HG03565 (cell line): ENCODE results near the gene USP14.

Experiments used
- ATAC-seq: cut with Tn5 transposase; IDR thresholded peaks from one replicate; pipeline ENCODE4 v1.9.1; 2021; ENCODE audit warnings: mild to moderate bottlenecking, moderate library complexity; ENCODE audit not compliant: unreplicated experiment

The USP14 gene

DNA sequence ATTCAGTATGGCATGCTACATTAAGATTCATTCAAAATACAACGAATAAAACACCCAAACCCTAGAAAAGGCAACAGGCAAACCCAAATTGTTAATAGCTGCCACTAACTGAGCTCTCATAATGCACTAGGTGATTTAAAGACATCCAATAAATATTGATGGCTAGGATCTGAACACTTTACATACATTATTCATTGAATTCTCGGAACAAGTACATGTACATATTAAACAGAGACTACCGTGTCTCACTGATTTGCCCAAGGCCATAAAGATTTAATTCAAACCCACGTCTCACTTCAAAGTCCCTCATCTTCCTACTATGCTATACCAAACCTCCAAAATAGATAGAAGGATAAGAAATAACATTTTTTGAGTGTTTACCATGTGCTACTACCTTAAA is 67.4 kb downstream of the USP14 start:
- no peak for ATAC-seq

DNA sequence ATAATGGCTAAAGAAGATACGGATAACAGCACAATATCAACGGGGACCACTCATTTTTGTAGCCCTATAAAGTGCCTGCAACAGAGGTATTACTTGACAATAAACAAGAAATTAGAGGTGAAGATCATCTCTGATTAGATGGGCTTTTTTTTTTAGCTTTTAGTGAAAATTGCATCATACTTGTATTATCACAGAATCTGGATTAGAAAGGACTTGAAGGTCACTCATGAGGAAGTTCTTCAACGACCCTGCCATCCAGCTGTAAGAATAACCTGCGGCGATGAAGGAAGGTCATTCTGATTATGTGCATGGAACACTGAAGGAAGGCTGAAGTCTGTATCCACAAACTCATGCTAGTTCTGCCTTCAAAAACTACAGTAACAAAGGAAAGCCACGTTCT is 69.0 kb downstream of the USP14 start:
- no peak for ATAC-seq

DNA sequence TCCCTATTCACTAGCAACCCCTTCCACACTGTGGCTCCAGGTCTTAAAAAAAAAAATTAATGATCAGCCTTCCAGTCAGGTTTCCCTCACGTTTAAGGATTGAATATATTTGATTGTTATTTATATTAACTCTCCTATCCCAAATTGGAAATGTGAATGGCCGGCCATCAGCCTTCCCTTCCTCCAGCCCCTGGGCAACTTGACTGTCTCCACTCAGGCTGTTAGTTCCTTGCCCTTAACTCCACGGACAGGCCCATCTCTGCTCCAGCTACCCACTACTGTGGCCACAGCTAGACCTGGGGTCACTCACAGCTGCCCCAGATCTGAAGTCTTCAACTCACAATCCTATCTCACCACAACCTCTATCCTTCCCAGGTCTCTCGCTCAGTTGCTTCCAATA is 69.5 kb downstream of the USP14 start:
- no peak for ATAC-seq

DNA sequence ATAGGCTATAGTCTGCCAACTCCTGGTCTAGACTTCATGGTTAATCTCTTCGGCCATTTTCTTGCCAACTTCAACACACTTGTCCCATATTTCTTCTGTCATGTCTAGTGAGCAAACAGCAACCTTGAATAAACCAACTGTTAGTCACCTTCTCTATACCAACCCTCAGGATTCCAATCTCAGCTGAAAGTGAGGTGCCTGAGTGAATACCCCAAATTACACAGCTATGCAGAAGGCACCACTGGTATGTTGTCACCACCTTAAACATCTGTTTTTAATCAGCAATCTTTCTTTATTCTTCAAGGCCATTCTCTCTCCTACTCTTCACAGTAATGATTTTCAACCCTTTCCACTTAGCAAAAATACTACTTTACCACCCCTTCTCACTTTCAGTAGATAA is 70.2 kb downstream of the USP14 start:
- ATAC-seq, result no peak

DNA sequence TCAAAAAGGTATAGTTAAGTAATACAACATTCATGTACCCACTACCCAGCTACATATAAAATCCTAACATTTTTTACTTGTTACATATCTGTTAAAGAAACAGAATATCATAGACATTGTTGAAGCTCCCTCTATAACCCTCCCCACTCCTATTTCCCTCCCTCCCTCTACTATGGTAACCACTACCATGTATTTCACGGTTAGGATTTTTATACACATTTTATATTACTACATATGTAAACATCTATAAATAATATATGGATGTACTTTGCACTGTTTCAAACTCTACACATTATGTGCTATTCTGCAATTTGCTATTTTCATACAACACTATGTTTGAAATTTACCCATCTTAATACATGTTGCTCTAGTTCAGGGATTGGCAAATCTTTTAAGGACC is 73.2 kb downstream of the USP14 start:
- no peak for ATAC-seq

DNA sequence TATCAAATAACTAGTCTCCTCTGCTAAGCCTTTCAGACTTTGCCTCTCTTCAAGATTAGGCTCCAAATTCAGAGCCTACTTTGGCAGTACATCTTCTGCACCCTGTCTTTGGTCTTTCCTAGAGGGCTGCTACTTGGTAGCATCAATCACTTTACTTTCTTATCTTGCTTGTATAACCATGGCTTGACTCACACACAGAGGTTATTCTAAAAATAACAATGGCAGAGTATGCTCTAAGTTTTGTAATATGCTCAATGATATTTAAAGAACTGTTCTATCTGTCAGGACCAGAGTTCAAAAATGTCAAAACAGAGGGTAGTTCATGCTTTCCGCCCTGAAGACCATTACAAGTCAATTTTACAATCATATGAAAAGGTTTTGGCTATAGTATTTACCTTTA is 81.8 kb downstream of the USP14 start:
- no peak for ATAC-seq

DNA sequence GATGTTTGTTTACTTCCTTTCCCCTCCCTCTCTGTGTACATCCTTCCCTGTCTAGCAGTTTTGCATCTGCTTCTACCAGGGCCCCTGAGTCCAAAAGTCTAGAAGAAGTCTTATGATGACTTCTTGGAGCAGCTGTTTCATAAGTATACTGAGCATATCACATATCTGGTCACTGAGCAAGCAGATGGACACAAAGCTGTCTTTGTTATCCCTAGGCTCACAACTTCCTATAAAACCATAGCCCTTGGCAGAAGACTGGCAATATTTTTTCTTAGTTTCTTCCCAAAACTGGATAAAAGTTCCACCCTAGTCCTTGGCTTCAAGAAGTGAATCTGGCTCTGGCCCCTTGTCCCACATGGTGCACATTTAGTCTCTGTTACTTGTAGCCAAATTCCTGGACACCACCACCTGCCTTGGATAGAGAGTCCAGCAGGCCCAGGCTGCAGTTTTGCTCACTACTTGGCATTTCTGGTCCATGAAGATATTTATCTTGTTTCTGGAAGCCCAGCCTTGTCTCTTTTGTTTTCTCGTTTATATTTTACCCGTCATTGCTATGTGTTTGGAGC is 87.0 kb downstream of the USP14 start:
- no peak for ATAC-seq

DNA sequence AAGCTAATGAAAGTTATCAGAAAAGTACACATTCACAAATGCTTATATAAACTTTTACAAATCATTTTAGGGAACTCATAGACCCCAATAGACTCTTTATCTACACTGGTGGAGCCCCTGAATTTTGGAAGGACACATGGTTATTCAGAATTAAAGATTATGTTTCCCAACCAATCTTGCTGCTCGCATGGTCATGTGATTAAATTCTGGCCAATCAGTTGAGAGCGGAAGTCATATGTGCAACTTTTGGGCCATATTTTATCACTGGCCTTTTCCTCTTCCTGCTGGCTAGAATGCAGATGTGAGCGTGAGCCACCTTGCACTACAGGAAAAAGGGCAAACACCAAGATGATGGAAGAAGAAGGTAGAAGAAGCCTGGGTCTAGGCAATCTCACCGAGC is 89.7 kb downstream of the USP14 start:
- ATAC-seq, result no peak

DNA sequence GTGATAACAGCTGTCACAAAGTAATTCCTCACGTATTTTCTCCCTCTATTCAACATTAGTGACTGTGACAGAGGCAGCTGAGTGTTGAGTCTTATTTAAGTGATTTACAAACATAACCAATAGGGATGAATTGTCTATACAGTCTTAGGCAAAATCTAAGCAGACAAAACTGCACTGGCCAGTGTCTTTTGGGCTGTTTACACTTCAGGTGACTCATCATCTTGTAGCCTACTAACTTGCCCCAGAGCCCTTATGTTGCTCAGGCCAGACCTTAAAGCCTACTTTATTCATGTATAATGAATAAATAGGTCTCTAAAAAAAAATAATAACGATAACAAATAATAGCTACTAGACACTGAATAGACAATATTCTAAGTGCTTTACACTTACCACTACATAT is 92.3 kb downstream of the USP14 start:
- no peak for ATAC-seq

DNA sequence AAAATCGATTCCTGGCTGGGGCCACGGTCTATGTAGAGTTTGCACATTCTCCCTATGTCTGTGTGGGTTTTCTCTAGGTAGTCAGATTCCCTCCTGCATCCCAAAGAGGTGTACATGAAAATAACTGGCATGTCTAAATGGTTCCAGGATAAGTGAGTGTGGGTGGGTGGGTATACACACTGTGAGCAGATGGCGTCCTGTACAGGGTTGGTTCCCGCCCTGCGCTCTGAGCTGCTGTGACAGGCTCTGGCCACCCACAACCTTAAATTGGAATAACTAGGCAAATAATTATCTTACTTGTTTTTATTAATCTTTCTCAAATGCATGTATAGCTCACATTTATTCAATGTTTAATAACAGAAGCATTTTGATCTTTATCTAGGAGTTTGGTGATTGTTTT is 93.2 kb downstream of the USP14 start:
- no peak for ATAC-seq

DNA sequence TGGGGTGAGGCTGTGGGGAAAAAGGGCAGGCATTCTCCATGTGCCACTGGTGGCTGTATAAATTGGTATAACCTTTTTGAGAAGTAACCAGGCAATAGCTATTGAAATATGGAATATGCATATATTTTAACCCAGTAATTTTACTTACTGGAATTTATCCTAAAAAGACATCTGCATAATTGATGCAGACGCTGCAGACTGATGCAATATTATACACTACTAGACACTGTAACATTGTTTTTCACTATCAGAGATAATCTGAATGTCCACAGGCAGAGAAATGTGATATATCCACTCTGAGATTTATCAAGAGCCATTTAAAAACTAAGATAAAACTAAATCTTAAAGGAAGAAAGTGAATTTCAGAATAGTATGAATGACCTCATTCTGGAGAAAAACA is 94.8 kb downstream of the USP14 start:
- ATAC-seq, result no peak

DNA sequence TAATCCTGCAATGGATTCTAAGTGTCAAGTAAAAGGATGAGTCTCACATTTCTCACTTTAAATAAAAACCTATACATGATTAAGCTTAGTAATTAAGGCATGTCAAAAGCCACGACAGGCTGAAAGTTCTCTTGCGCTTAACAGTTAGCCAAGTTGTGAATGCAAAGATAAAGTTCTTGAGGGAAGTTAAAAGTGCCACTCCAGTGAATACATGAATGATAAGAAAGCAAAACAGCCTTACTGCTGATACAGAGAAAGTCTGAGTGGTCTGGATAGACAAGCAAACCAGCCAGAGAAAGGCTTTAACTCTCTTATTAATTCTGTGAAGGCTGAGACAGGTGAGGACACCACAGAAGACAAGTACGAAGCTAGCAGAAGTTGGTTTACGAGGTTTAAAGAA is 96.8 kb downstream of the USP14 start:
- no peak for ATAC-seq

DNA sequence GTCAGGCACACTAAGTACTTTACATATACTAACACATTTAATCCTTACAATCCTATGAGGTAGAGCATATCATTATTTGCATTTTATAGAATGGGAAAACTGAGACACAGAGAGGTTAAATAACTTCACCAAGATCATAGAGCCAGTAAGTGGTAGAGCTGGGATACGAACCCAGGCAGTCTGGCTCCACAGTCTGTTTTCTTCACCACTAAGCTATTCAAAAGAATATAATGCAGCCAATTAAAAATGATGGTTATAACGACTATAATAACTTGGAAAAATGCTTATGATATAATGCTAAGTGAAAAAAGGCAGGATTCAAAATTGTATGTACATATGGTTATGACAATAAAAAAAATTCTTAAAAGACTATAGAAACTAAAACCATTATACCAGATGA is 102.2 kb downstream of the USP14 start:
- no peak for ATAC-seq

DNA sequence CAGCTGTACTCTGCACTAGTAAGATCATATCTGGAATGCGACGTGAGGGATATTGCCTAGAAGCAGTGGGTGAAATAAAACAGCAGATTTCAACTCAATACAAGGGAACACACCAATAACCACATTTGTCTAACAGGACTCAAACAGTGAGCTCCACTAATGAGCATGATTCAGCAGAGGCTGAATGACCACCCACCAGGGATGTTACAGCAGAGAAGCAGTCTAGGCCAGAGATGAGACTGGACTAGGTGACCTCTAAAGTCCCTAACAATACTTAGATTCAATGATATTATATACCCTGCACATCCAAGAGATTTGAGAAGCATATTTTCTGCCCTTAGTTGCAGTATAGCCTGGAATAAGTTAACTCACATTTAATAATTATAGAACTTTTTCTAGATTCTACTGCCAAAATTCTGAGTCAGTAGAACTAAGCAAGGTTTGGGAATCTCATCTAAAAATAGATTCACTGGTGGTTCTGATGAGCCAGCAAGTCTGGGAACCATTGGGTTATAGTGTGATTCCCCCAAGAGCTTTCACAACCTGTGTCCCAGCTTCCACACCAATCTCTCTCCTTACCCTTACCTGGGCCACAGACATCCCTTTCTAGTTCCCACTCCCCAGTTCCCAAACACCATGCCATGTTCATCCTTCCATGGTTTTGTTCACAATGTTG is 103.2 kb downstream of the USP14 start:
- no peak for ATAC-seq
